Measurements from ENCODE around the gene ZFHX2.

DNA sequence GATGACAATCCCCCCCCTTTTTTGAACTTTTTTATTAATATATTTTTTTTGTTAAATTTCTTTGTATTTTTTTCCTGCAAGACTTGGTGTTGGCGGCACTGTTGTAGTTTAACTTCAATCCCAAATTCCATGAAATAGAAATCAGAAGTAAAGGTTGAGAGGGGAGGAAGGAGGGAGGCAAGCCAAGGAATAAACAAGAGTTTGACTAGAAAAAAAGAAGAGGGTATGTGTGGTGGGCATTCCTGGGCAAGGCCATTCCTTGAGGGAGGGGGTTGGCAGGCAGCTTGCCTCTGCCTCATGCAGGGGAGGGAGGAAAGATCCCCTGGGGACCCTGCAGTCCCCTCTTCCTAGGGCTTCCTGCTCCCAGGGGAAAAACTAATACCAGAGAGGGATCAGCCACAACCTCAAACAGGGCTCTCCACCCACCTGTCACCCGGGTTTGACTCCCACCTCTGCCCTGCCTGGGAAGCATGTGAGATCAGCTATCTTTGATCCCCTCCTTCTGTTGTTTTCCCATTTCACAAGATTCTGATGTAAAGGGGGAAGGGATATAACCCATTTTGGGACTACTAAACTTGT lies 16.5 kb upstream of the ZFHX2 start:
- TF ChIP-seq CTCF (conservative IDR thresholded peaks at IDR 0.05 in 1 of 2, IDR thresholded peaks at IDR 0.05 in 1 of 2; ENCODE audit: extremely low read depth in 1 of 2, insufficient read depth in 1 of 2, low read depth in 1 of 2, low read length in 2 of 2) (no peak), EZH2 (IDR thresholded peaks at IDR 0.05; ENCODE audit: borderline replicate concordance, low read length) (no peak)

Measured in mammary epithelial cell (primary cell).